GM21825 (cell line): ENCODE data around the gene PRKN.
"Not testable (repeated sequence)": the region's sequence is repeated elsewhere in the genome, so short reads cannot be mapped to it uniquely, and the experiment has no call there.

ENCODE experiments used
- ATAC-seq: cut with Tn5 transposase; IDR thresholded peaks from one replicate; pipeline ENCODE4 v1.9.1; 2021; ENCODE audit warnings: mild to moderate bottlenecking, moderate library complexity; ENCODE audit not compliant: unreplicated experiment

The PRKN gene

DNA sequence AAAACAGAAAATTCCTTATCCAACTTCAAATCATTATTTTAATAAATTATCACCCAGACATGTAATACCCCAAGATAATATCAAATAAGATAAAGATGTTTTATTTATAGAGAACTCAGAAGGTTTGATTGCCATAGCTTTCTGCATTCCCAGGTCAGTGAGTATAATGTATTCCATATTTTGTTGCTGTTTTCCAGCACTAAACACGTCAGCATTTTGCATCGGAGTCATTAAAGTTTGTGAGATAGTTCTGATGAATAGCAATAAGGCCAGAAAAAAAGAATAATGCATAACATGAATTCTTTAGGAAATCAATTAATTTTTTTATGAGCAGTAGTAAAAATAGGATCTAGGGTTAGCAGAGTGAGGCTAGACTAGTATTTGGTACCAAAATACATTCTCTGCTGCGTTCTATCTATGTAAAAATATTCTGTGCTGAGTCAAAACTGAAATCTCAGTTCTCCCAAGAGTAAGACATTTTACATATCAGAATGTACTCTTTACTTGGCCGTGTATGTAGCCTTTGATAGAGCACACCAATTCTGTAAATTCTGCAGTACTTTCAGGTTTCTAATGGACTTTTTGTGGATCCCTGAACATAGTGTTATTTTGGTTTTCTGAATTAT is 1183.8 kb downstream of the PRKN start:
- no peak for ATAC-seq

DNA sequence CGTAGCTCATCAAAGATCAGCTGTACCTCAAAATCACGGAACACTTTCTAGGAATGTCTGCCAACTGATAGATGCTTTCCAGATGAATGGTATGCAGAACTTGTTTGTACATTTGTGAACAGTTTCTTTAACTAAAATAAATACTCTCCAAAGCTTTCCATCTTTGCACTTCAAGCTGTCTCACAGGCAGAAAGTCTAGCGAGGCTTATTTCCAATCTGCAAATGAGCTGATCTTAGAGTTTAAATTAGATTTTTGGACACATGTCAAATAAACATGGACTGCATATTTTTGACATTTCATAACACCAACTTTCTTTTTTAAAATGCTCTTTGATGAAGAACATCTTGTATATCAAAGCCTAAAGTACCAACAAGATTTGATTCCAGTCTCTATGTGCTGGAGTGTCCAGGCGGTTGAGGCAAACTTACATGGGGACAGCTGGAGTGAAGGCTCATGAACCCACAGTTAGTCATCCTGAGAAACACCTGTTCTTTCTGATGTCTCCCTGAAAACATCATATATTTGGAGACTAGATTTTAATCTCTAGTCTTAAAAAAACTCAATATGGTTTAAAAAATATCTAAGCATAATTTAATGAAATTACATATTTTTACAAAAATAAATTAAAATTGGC is 1185.1 kb downstream of the PRKN start:
- no peak for ATAC-seq

DNA sequence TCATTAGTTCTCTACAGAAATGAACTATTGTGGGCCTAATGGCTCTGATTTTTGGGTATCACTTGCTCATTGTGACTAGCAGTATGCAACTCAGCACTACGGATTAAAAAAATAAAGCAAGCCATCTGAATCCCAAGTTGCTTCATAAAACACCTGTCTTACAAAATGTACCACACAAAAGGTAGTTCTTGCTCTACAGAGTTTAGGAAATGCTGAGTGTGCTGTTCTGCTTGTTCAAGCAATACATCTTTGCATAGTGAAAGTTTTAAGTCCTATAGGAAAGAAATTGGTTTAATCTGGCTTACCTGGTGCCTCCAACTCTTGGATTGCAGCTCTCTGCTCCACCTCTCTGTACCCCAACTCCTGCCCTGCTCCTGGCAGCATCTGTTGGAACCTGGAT is 1187.0 kb downstream of the PRKN start:
- ATAC-seq: no peak

DNA sequence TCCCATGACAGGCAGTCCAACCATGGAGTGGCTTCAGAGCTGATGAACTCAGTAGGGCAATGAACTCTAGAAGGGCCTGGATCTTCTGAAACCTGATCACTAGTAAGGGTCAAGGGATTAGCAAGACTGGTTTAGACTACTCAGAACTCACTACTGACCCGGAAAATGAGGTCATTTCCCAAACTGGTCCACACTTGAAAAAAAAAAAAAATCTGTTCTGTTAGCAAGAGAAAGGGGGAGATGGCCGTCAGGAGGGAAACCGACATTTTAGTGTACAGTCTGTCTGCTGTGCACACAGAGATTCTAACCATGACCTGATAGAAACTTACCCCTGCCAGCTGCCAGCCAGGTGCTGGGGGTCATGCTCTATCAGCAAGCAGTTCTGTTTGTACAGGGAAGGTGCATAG is 1191.3 kb downstream of the PRKN start:
- ATAC-seq: no peak

DNA sequence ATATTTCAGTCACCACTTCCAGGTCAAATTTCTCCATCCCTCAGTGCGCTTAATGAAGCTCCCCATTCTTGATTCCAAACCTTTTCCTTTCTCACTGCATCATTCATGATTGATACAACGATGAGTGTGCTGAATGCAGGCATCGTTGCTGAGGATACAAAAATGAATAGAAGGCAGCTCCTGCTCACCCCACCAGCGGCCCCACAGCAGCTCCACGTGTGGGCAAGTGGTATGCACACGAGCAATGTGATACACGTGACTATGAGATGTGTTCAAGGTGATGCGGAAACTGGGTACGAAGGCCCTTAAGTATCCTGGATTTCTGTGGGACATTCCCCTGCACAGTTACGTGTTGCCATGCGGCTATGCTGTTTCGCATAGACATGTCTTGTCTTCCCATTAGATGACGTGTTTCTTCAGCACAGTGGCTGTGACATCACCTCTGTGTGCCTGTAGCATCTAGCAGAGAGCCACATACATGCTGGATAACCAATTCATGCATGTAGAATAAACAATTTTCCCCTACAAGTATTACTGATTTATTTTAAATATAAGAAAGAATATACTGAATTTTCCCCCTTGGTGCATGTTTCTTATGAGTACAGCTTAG is 1193.2 kb downstream of the PRKN start:
- ATAC-seq: no peak

DNA sequence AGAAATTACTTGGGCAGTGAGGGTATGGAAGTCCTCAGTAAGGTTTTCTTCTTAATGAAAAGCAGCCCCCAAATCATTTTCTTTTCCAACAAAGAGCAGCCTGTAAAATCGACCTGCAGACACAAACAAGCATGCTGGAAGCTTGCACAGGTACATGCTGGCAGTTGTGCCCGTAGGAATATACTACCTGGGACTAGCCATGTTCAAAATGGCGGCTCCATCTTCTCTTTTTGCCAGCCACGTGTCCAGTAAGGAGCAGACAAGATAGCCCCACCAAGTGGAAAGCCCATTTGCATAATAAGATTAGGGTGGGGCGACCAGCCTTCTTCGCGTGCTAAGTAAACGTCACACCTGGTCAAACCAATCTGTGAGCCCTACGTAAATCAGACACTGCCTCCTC is 1194.3 kb downstream of the PRKN start:
- ATAC-seq: no peak

DNA sequence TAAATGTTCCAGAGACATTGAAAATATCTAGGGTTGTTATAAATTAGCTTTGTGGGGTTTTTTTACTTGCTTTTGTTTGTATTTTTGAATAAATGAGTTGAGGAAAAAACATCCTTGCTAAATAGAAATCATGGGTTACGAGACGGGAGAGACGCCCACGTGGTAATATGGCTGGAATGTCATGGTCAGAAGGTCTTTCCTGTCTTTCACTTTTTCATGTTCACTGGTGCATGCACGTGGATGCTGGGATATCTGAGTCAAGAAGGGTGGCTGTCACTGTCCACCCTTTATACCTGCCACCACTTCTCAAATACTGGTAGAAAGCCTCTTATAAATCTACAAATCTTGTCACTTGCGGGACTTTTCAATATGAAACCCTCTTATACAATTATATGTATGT is 1195.0 kb downstream of the PRKN start:
- no peak for ATAC-seq

DNA sequence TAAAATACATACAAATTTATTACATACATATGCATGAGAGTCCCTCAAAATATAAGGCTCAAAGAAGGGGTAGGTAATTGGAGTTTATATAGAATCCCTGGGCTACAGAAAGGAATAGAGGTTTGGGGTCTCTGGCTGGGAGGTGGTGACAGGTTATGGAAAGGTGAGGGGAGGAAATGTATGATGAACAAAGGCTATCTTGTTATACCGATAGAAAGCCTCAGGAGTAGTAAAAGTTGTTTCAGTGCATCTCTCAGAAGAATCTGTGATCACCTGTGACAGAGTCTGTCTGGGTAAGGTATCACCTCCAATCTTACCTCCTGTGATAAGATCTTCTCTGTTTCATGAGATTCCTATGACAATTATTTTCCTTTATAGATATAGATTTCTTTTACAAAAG is 1200.8 kb downstream of the PRKN start:
- ATAC-seq: no peak

DNA sequence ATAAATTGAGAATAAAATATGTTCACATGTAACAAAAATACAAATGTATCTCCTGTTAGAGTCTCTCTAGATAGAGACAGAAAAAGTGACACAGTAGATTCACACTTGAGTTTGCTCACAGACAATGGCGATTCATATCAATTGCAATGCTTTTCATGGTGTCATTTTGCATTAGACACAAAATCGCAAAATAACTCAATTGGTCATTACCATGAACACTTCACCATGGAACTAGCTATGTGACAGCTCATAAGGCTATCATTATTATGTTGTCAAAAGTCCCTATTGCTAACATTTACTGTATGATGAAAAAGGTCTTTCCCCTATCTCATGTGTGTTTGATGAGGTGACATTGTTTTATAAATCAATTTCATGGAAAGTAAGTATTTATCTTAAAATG is 1204.2 kb downstream of the PRKN start:
- ATAC-seq: no peak

DNA sequence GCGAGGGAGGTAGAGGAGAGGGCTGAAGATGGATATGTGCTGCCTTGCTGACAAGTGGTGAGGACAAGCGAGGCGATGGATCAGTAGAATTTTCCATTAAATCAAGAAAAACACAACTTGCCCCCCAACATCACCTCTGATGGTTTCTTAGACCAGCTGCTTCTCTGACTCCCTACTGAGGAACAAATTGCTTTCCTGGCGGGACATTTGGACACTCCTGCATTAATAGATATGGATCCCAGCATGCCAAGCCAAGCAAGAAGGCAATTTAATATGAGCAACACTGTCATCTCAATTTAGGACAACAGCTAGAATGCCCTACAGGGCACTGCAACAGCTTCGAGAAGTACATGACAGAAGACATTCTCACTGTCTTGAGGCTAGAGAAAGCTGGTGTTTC is 1205.3 kb downstream of the PRKN start:
- ATAC-seq: no peak

DNA sequence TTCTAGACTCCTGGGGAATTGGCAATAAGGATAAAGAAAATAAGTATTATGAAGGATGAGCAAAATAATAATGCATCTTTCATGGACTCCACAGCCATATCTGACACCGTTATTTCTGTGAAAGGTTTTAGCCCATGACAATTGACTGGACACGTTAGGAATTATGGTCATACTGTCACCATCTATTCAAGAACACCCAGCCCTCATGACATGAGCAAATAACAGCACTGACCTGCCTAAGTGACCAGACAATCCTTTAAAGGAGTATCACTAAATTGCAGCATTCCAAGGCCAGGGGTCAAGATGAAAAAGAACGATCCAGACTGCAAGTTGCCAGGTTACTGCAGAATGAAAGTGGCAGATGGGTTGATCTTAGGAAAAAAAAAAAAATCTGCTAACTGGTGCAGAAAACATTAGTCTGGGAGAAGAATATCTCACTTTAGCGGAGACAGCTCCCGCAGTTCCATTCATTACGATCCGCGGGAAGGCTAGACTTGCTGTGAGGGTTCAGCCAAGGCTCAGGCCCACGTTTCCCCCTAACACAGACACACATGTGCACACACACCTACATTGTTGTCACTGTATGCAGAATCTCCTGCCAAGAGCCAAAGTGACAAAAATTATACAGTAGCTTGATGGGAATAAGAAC is 1216.0 kb downstream of the PRKN start:
- ATAC-seq: no peak

DNA sequence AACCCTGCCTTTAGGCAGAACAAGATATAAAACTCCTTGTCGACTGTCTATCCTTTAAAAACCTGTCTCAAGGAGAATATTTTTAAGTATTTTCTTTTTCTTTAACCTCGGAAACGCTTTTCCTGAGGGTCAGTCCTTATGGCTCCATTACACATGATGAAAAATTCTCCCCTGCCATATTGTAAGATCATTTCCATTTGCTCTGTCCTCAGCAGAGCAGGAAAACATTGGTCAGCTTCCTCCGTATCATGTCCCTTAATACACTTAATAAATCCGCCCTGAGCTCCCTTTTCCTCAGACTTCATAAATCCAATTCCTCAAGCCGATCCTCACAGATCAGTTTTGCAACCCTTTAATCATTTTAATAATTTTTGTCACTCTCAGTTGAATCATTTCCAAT is 1219.2 kb downstream of the PRKN start:
- no peak for ATAC-seq

DNA sequence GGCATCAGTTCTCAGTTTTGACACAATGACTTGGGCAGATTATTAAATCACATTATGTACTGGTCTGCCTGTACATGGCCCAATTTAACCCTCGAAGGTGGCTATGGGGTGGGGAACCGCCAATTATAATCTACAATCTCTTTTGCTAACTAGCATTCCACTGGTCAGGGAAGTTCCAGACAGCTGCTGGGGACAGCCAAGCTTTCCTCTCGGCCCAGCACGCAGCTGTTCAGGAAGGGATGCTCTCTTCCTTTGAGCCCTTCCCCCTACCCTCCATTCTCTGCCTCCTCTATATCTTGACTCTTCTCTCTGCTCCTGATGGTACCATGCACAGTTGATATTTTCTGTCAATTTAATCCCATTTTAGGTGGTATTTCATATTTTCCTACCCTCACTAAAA is 1220.2 kb downstream of the PRKN start:
- ATAC-seq: no peak

DNA sequence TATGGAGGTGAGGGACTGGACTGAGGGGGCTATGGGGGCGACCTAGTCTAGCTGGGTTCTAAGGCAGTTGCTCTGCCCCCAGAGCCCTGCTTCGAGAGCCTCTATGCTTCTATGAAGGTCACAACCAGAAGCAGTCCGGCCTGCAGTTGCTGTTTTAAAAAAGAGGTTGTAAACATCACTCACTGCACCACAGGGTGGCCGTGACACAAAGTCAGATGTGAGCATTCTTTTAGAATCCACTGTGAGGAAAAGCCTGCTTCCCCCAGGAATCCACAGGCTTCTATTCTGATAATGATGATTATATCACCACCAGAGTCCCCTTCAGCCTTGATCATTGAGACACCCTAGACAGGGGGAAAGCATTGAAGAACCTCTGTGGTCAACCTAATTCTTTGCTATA is 1224.0 kb downstream of the PRKN start:
- no peak for ATAC-seq

DNA sequence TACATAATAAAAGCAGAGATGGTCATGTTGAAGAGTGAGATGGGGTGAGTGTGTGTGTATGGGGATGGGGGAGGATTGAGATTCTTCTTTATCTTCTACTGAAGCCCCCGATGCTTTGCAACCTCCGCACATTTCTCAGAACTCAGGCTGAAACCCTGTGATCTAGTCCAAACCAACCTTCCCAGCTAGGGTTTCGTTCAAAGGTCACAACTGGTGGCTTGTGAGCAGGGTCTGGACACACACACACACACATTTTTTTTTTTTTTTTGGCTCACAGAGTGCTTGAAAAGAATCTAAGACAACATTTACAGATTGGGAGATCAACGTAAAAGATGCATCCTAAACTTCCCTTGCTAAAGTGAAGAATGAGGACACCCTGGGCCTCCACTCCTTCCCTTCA is 1228.7 kb downstream of the PRKN start:
- ATAC-seq: no peak

DNA sequence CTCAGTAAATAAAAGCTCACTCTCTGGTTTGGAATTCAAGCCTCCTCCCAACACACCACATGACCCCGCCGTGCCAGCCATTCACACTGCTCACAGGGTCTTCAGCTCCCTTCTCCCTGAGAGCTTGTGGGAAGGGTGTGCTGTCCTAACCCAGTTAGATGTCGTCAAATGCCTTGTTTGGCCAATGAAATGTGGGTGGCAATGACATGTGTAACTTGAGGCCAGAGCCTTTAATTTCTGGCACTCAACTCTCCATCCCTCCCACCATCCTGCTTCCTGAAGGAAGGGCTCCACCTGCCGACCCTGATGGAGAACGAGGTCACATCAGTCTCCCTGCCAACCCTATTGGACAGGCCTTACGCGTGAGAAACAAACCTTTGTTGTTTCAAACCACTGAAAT is 1229.2 kb downstream of the PRKN start:
- ATAC-seq: no peak

DNA sequence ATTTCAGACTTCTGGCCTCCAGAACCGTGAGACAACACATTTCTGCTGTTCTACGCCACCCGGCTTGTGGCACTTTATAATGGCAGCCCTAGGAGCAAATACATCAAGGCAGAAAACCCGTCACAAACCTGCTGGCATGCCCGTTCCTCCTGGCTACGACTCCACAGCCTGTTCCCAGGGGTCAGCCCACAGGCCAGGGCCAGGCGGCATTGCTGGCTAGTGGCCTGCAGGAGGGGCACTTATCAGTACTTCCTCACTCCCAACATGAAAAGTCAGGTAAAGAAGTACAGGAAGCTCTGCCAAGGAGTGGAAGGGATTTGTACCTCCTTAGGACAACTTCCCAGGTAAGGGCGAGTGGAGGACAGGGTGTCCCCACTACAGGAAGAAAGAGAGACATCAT is 1230.6 kb downstream of the PRKN start:
- no peak for ATAC-seq

DNA sequence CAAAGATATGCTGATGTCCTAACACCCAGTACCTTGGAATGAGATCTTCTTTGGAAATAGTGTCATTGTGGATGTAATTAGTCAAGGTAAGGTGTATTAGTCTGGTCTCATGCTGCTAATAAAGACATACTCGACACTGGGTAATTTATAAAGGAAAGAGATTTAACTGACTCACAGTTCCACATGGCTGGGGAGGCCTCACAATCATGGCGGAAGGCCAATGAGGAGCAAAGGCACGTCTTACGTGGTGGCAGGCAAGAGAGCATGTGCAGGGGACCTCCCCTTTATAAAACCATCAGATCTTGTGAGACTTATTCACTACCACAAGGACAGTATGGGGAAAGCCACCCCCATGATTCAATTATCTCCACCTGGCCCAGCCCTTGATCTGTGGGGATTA is 1231.3 kb downstream of the PRKN start:
- not testable (repeated sequence) for ATAC-seq

DNA sequence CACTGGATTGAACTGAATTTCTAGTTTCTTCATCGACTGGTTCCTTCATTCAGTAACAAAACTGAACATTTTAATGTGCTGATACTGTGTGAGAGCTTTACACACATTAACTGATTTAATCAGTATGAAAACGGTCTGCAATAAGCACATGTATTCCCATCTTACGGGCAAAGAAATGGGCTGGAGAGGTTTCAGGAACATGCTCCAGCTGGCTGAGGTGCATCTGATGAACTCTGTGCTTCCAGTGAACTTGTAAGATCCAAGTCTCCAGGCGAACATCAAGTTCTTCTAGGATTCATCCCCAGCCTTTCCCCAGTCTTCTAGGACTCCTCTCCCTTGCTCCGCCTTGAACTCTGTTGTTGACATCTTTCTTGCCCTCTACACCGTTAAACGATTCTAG is 1233.0 kb downstream of the PRKN start:
- no peak for ATAC-seq

DNA sequence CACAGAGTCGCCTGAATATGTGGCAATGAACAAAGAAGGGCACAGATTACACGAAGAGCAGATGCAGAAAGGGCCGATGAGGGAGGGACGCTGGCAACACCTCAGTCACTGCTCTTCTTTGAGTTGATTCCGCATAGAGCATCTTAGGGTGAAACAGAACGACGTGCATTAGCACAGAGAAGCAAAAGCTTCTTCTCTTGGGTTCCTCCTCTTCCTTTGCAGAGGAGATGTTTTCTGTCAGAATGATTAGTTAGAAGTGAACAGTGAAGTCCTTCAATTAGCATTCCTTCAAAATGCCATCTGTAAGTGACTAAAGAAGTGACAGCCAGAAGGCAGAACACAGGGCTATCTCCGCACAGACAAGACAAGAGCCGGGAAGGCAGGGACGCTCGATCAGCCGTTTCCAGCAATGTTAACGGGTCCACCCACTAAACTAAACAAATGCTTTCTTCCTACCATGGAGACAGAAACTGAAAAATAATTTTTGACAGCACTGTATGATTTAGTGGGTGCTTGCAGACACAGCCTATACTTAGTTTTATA is 1233.9 kb downstream of the PRKN start:
- ATAC-seq: no peak

DNA sequence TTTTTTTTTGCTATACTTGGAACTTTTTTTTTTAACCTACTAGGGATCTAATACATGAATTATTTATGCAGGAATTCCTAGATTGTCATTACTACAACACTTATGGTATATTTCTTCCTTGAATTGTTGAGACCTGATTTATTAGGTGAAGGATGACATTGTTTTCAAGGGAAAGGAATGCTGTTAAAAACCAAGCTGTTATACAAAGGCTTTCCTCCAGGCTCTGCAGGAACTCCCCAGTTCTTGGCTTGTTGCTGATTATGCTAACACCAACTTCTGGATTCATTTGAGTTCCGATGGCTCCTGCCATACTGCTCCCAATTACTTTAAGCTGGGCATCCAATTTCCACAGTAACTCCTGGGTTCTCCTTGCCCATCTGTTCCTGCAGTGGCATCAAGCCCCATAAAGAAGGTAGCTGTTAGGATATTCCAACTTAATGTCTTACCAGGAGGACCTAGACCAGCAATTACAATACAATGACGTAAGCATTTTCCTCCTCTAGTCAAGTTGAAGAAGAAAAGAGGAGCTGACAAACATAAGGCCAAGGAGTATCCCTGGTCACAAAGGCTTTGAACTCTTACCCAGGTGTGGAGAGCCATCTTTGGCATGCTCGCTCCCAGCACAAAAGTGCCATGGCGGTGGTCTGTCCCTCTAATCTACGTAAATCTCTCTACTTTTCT is 1237.8 kb downstream of the PRKN start:
- no peak for ATAC-seq
